ENCODE results near the gene TGFB2.

The TGFB2 gene

DNA sequence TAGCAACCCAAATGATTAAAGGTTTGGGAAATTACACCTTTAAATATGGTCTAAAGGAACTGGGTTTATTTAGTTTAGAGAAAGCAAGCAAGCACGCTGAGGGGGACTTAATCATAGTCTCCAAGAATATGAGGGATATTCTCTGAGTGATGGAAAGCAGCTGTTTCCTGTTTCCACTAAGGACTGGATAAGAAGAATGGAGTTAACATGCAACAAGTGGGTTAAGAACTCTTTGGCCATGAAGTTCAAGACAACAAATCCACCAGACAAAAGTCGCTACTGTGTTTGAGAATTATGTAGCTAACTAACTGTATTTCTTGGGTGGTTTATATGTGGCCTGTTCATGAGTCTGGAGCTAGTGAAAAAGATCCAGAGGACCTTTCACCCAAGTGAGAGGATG, 85.7 kb downstream of the TGFB2 start:
- DNase-seq: no peak

DNA sequence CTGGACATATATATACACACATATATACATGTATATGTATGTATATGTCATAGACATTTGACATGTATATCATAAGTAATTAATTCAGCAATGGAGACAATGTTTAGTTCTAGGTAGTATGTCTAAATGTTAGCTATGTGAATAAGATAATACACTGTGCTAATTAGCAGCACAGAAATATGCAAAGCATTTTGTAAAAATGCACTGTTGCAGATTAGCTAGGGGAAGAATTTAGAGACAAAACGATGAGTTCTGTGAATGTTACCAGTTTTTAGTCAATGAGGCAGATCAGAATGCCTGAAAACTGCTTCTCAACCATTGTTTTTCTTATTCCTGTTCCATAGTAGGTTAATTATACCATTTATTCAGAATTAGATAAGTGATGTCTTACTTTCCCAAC, 86.3 kb downstream of the TGFB2 start:
- DNase-seq: no peak

DNA sequence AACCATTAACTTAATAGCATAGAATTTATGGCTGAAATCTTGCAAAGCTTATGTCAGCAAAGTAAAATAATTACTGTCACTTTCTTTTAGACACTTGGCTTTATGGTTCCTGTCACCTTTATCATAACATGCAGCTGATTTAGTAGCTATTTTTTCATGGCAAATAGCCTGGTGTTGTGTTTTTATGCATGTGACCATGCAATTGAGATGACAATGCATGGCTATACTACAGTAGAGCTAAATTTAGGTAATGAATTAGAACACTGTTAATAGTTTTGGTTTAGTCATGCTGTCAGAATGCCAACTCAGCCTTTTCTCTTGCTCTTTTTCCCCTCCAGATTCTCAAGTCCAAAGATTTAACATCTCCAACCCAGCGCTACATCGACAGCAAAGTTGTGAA, 88.6 kb downstream of the TGFB2 start:
- no peak for DNase-seq

DNA sequence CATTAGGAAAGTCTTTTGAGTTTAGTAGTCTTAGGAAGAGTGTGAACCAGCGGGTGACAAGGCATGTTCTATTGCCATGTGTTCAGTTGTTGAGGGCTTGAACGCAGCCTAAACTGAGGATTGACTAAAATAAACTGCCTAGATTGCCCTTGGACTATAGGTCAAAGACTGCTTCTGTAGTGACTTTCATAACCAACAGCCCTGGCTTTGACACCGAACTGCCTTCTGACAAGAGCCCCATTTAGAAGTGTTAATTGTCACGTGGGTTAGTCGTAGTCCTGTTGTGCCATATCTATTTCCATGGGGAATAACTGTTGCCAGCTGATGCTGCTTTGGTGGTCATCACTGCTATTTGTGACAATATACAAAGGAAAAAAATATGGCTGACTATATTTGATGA, 90.4 kb downstream of the TGFB2 start:
- no peak for DNase-seq

DNA sequence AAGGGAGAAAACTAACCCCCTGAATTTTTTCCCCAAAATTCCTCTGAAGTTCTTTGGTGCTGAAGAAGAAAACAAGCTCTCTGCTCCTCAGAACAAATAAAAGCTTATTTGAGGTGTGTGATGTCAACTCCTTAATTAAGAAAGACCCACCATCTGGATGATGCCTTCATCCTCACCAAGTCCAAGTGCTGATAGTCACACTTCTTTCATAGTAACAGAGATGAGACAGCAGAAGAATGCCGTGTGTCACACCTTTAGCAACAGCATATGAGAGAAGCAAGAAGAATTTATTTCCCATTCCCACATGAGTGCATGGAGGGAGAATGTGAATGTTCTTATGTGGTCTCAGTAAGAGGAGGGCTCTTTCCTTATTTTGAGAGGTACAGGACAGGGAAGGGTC, 91.2 kb downstream of the TGFB2 start:
- no peak for DNase-seq

DNA sequence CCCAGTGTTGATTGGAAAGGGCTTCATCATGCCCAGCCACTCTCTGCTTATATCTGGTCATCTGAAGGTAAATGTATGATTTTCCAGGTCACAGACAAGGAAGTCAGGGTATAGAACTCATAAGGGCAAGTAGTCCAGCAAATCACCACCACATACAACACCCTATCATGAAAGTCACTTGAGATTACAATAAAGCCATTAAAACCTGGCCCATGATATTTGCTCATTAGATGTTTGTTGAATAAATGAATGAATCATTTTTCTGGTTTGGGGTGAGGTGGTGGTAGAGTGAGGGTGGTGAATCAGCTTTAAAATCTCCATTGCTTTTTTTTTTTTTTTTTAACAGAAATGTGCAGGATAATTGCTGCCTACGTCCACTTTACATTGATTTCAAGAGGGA, 91.9 kb downstream of the TGFB2 start:
- no peak for DNase-seq

DNA sequence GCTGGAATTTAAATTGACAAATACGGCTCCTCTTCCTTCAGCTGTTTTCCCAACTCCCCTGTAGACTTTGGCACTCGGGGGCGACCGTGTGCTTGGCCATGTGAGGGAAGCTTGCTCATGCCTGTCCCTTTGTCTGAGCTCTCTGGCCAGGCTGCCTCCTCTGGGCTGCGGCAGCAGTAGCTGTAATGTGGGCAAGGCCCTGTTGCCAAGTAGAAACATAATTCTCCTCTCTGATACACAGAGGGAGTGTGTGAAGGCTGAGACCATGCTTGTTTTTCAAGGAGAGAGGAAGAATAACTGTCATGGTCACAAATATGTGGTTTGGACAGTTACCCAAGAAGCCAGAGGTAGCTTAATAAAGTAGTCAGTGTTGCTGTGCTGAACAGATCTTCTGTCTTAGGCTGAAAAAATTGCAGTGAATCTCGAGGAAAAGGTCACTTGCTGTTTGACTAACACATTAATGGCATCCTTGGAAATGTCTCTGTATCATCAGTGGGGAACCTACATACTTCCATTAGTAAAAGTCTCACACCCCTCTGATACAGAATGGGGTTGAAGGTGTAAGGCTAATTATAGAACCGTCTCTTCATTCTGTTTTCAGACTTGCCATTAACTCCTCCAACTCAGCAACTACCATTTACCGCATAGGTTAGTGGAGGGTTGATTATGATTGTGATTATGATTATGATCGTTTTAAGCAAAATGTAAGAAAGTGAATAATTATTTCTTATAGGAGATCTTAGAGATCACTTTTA, 94.6 kb downstream of the TGFB2 start:
- DNase-seq: no peak

DNA sequence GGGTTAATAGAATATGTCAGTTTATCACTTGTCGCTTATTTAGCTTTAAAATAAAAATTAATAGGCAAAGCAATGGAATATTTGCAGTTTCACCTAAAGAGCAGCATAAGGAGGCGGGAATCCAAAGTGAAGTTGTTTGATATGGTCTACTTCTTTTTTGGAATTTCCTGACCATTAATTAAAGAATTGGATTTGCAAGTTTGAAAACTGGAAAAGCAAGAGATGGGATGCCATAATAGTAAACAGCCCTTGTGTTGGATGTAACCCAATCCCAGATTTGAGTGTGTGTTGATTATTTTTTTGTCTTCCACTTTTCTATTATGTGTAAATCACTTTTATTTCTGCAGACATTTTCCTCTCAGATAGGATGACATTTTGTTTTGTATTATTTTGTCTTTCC, 98.1 kb downstream of the TGFB2 start:
- DNase-seq: no peak

DNA sequence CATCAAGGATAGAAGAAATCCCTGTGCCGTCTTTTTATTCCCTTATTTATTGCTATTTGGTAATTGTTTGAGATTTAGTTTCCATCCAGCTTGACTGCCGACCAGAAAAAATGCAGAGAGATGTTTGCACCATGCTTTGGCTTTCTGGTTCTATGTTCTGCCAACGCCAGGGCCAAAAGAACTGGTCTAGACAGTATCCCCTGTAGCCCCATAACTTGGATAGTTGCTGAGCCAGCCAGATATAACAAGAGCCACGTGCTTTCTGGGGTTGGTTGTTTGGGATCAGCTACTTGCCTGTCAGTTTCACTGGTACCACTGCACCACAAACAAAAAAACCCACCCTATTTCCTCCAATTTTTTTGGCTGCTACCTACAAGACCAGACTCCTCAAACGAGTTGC, 99.0 kb downstream of the TGFB2 start:
- no peak for DNase-seq

DNA sequence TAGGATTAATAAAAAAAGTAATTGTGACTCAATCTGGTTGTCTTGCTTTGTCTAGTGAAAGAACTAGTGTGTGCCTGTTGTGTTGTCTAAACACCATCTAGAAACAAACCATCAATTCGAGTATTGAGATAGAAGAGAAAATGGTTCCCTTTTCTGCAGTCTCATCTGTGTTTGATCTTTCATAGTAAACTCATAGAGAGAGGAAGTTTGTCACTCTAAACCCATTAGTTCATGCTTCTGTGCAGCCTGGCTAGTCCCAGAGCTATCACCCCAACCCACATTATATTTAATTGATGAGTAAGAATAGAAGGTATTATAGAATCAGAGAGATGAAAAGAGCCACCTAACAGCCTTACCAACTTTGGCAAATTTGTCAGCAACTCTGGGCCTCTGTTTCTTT, 99.5 kb downstream of the TGFB2 start:
- no peak for DNase-seq

DNA sequence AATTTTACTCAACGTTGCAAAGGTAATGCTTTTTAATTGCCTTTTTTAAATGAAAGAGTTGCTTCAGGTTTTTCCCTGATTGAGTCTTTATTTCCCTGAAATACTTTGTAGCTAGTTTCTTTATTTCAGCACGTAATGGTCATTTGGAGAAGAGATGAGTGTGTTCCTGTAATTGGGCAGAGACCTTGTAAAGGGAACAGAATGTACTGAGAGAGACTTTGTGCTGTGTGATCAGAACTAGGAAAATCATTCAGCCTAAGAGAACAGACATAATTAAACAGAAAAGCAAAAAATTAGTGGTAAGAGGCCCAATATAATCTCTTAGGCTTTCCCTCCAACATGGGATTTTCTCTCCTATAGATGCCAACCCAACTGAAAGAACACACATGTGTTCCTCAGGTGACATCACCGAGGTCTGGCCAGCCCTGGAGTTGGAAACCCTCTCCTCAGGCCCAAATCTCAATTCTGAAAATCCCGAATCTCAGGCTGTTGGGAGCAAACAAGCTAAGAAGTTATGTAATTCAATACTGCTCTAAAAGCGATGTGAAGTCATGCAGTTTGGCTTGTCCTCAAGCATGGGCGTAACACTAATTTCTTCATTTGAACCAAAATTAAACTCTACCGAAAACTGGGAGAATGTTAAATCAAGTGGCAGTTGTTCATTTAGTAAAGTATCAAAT, 102.0 kb downstream of the TGFB2 start:
- DNase-seq: no peak

DNA sequence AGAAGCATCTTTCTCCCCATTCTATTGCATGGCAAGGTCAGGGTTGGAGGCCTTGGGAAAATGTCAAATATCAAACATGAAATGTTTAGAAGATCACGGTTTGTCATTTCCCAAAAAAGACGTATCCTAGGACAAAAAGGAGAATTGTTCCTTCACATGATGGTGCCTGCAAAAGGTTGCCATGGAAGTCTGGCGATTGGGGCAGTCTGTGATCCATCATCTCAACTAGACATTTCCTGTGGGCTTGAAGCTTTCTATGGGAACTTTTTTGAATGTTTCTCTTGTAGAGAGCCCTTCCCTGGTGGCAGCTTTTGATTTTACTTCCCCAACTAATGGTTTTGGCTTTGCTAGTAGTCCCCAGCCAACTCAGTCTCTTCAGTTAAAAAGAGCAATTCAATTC, 106.3 kb downstream of the TGFB2 start:
- DNase-seq: no peak

DNA sequence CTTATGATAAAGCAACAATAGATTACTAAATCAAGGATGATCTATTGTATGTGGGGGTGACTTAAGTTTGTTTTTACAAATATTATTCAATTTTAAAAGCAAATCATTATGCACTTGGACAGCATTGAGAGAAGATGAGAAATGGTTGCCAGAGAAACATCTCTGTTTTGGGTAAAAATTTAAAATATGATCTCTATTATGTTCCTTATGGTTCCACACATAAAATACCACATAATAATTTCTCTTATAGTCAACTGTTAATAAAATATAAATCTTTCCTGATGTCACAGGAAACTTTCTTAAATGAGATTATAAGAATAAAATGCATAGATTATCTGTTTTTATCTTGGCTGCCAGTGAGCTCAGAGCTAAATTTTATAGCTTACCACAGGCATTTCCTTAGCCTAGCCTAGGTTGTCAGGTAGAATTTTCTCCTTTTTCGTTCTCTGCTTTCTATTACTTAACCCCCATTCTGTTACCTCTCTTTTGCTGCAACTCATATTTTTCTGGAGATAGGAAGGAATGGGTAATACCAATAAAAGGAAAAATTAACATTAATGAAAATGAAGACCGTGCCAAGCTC, 109.7 kb downstream of the TGFB2 start:
- DNase-seq: no peak

DNA sequence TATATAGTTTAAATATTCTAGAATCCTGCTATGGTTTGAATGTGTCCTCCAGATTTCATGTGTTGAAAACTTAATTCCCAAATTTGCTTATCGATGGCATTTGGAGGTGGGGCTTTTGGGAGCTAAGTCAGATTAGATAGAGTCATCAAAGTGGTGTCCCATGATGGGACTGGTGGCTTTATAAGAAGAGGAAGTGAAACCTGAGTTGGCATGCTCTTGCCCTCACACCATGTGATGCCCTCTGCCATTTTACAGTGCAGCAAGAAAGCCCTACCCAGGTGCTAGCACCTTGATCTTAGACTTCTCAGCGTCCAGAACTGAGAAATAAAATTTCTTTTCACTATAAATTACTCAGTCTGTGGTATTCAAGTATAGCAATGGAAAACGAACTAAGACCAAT, 111.3 kb downstream of the TGFB2 start:
- no peak for DNase-seq

DNA sequence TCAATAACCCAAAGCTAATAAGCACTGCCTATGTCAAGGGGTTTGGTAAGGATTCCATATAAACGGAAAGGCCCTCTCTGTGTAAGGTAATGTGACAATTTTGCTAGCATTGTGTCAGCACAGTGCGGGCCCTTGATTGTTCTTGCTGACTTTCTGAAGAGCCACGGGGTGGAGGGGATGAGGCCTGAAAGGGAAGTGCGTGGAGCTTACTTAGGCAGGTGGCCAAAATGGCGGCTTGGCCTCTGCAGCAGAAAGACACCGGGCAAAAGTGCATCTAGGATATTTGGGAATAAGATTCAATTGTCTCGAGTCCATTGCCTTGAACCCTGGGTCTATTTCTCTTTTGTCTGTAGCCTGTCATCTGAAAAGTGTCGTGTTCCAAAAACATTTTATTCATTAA, 114.3 kb downstream of the TGFB2 start:
- no peak for DNase-seq

DNA sequence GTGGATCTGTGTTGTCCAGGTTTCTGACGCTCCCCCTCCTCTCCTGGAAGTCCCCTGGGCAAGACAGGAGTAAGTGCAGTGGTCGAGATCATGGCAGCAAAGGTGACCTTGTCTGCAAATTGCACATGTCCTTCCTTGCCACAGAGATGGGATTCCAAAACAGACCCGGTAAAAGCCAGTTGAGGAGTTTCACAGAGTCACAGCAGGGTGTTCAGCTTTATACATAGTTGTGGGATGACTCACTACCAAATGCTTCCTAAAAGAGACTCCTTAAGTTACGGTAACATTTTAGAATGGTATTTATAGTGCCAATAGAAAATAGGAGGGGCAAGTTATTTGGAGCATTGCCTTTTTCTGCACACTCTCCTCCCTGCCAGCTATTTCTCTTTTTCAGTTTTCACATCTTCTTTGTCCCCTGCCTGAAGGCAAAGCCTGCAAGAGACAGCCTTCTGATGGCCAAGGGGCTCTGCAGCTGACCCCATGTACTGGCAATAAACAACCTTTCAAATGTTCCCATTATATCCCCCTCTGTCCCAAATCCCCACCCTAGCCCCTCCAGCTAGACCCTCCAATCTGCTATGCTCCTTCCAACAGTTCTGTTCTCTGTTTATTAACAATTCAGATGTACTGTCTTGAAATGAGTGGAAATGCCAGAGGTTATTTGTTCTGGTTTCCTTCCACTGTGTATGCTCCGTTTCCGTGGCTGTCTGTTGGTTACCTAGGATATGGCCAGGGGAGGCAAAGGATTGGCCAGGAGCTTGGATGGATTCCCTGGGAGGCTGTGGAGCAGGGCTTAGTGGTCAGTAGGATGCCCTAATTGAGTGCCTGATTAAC, 115.0 kb downstream of the TGFB2 start:
- no peak for DNase-seq

DNA sequence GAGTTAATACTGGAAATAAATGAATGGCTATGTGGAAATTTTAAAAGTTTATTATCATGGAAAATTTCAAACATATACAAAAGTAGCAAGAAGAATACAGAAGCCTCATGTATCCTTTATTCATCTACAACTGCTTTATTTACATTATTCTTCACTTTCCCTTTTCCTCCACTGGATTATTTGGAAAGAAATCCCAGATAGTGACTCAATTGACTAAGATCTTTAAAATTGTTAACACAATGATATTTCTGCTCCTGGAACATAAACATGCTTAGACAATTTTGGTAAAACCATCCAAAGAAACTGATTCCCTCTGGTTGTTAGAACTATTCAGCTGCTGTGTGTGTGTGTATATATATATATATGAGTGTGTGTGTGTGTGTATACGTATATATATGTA, 116.2 kb downstream of the TGFB2 start:
- no peak for DNase-seq

DNA sequence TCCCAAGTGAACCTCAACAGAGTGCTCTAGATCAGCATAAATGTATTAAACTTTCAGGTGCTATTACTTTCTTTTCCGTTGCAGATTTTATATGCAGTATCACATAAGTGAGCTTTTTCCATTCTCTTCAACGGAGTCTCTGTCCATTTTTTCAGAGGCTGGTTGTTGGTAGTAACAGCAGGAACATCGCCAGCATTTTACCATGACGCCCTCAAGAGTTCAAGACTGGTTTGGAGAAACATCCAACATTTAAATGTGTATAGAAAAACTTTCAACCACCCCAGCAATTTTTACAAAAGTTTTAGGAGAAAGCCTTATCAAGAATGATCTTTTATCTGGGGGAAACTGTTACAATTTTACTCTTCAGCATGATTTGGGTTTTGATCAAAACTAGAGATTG, 117.0 kb downstream of the TGFB2 start:
- no peak for DNase-seq

DNA sequence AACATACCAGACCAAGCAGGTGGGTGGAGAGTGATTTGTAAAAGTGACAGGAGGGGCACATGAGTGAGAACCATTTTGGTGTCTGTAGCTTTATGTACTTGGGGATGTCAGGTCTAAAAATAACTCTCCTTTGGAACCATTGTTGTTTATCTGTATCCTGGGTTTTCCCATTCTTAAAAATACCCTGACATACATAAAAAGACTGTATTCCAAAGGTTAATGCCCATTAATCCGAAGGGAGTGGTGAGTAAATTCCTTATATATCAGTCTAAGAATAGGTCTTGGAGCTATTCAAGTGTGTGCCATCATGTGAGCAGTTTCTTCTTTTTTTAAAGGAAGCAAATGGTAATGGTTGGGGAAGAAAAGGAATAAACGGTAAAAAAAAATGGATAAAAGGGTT, 117.5 kb downstream of the TGFB2 start:
- DNase-seq: no peak

DNA sequence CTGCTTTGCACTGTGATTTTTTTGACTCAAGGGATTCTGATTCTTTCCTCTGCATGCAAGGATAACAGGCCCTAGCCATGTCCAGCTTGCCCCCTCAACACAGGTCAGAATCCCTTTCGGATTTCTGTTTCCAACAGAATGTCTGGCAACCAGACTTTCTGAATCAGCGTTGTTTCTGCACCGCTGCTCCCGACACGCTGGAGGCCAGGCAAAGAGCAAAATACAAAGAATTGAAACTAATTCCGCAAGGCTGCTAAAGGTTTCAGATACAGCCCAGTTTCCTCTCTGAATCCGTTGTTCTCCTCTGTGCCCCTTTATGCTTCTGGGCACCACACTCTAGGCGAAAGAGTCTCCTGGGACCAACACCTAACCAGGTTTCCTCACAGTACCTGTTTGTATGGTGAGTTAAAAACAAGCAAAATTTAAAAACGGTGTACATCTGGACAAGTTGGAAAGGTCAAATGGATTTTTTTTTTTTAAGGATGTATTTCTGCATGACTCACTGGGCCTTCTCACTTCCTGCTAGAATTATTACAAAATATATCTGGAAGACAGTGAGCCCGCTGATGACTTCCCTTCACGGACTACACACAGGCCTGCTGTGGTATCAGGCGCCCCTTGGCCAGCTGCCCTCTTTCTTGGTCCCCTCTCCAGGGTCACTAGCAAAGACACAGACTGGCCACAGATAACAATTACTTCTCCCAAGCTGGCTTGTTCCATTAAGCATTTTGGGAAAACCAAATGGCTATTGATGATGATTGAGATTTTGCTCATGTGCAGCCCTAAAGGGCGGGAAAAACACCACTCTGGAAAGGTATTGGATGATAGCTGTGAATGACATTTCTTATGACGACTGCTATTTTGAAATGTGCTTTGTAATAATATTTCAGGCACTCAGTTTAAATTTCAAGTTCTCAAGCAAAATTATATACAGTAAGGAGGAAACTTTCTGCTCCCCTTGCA, 118.3 kb downstream of the TGFB2 start:
- DNase-seq: no peak

DNA sequence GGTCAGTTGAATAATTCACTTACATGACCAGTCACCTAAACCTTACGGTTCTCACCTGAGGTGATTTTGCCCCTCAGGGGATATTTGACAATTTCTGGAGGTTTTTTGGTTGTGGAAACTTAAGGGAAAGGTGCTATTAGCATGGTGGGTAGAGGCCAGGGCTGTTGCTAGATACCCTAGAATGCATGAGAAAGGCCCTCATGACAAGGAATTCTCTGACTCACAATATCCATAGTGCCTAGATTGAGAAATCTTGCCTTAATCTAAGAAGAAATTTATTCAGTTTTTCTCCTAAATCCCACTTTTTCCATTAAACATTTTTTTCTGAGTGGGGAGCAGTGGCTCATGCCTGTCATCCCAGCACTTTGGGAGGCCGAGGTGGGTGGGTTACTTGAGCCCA, 119.7 kb downstream of the TGFB2 start:
- DNase-seq: no peak

DNA sequence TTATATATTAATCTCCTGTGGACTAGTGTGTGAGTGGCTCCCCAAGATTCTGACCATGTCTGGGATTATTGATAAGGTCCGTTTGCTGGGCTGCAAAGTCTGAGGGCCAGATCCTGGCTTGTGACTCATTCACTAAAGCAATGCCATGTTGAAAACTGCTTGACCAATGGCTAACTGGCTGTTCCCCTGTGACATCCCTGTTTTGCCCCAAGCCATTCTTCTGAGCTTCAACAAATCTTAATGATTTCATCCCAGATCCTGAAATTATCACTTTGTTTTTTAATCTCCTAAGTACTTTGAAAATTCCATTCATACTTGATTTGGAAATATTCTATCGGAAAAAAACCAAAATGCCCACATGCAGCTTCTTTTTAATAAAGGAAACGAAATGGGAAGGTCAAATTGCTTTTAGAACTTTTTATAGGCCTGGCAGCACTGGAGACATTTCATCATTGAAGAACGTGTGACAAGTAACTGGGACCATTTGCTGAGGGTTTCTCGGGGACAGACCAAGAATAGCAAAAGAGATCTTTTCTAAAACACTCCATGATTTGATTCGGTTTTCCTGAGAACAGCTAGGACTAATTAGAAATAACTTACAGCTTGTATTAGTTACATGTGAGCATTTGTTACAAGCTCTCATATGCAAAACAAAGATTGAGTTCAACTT, 121.3 kb downstream of the TGFB2 start:
- no peak for DNase-seq
